D721Med (cell line): ENCODE data around the gene APLNR.

ENCODE experiments used
- DNase-seq: peaks from one replicate; pipeline ENCODE4 v3.0.0; 2011; ENCODE audit warnings: low spot score; ENCODE audit not compliant: insufficient read length
- FAIRE-seq: peaks from 2 replicates; lab custom pipeline; 2011; peaks lifted over from hg19 to GRCh38; lab: Jason Lieb, UNC
- CTCF ChIP-seq: IDR thresholded peaks from 2 replicates; pipeline ENCODE4 v1.5.1; 2012; ENCODE audit warnings: mild to moderate bottlenecking, control low read depth; ENCODE audit not compliant: insufficient read depth; ENCODE audit errors: missing control alignments

The APLNR gene

GRCh38 chr11:57216463-57216862, 20.6 kb downstream of the APLNR start:
- FAIRE-seq = no peak
- TF ChIP-seq CTCF = no peak
- DNase-seq = no peak

GRCh38 chr11:57214494-57214893, 22.6 kb downstream of the APLNR start:
- FAIRE-seq (no peak), DNase-seq (no peak)
- TF ChIP-seq CTCF = no peak

- FAIRE-seq (no peak), DNase-seq (no peak)
- TF ChIP-seq CTCF = no peak
Measured at GRCh38 chr11:57214098-57214417, 23.0 kb downstream of the APLNR start.

GRCh38 chr11:57213342-57214097, 23.5 kb downstream of the APLNR start:
- TF ChIP-seq CTCF = no peak
- DNase-seq (no peak), FAIRE-seq (no peak)

GRCh38 chr11:57210781-57211180, 26.3 kb downstream of the APLNR start:
- TF ChIP-seq CTCF = no peak
- no peak for DNase-seq
- no peak for FAIRE-seq

GRCh38 chr11:57207168-57207567, 29.9 kb downstream of the APLNR start:
- no peak for TF ChIP-seq CTCF
- no peak for DNase-seq
- FAIRE-seq = no peak

- FAIRE-seq (no peak), DNase-seq (no peak)
- no peak for TF ChIP-seq CTCF
Measured at GRCh38 chr11:57205041-57205641, 31.9 kb downstream of the APLNR start.
